SK-N-SH (cell line): Measurements from ENCODE around the gene SH3BGRL3. TPM values are rescaled to one million over a fixed set of nuclear protein-coding genes. Genes with fewer than 3 reads are reported as not detected.

Source experiments
- CTCF ChIA-PET: fragments of 300-600, 350-600 bp; formaldehyde crosslinking; extraction: SDS; loops from one replicate; lab custom pipeline; 2021; lab: Yijun Ruan, JAX
- POLR2A ChIA-PET: fragments of 350-600 bp; sonication (Branson Sonifier 250); formaldehyde crosslinking; extraction: SDS; loops from one replicate; lab custom pipeline; 2020; ENCODE audit warnings: antibody characterized with exemption, inconsistent platforms; lab: Yijun Ruan, JAX
- DNase-seq: peaks from one replicate; pipeline ENCODE4 v3.0.0; 2012
- H2AFZ ChIP-seq: fragments of 200-600 bp; sonication (generic); 2 replicates; pipeline ENCODE4 v1.8.1; 2016; ENCODE audit warnings: antibody characterized with exemption, mild to moderate bottlenecking, low read depth
- H3F3A ChIP-seq: fragments of 200-600 bp; sonication (generic); replicated peaks from 2 replicates; pipeline ENCODE3; 2016; ENCODE audit warnings: antibody characterized with exemption, mild to moderate bottlenecking; ENCODE audit not compliant: insufficient read depth
- H3K27ac ChIP-seq, 2 experiments: fragments of 200-500 bp in 1 of 2; fragments of 200-600 bp in 1 of 2; sonication (Bioruptor generic) in 1 of 2; sonication (generic), shearing (Covaris generic) in 1 of 2; 2 replicates each; pipeline versions ENCODE4 v1.5.1 to v1.6.1; 2014 to 2016; ENCODE audit warnings: low read depth in 2 of 2, inconsistent platforms in 1 of 2, low read length in 1 of 2, mild to moderate bottlenecking in 1 of 2, mixed read lengths in 1 of 2
- H3K27me3 ChIP-seq: fragments of 200-600 bp; sonication (generic), shearing (Covaris generic); 2 replicates; pipeline ENCODE4 v1.6.1; 2016; ENCODE audit warnings: mixed run types; ENCODE audit not compliant: insufficient read depth
- H3K36me3 ChIP-seq, 2 experiments: fragments of 200-500 bp in 1 of 2; fragments of 200-600 bp in 1 of 2; sonication (Bioruptor generic) in 1 of 2; sonication (generic) in 1 of 2; replicated peaks in 1 of 2; 2 replicates each; pipeline versions ENCODE3 to v1.5.1; 2014 to 2016; ENCODE audit warnings: low read length in 1 of 2, mild to moderate bottlenecking in 1 of 2; ENCODE audit not compliant: insufficient read depth in 2 of 2, control insufficient read depth in 1 of 2
- H3K4me1 ChIP-seq, 2 experiments: fragments of 200-500 bp in 1 of 2; fragments of 200-600 bp in 1 of 2; sonication (Bioruptor generic) in 1 of 2; sonication (generic), shearing (Covaris generic) in 1 of 2; 2 replicates each; pipeline versions ENCODE4 v1.5.1 to v1.6.1; 2014 to 2016; ENCODE audit warnings: low read depth in 1 of 2, low read length in 1 of 2, mixed run types in 1 of 2; ENCODE audit not compliant: insufficient read depth in 2 of 2, control insufficient read depth in 1 of 2
- H3K4me2 ChIP-seq: fragments of 200-600 bp; sonication (generic), shearing (Covaris generic); 2 replicates; pipeline ENCODE4 v1.6.1; 2017; ENCODE audit warnings: mixed run types
- H3K4me3 ChIP-seq, 2 experiments: fragments of 200-500 bp in 1 of 2; fragments of 200-600 bp in 1 of 2; sonication (Bioruptor generic) in 1 of 2; sonication (generic), shearing (Covaris generic) in 1 of 2; 2 replicates each; pipeline versions ENCODE4 v1.5.1 to v1.8.1; 2014 to 2016; ENCODE audit warnings: low read depth in 2 of 2, inconsistent platforms in 1 of 2, low read length in 1 of 2, mild to moderate bottlenecking in 1 of 2, mixed read lengths in 1 of 2, moderate library complexity in 1 of 2
- H3K79me2 ChIP-seq: fragments of 200-600 bp; sonication (generic); 2 replicates; pipeline ENCODE4 v1.8.1; 2017; ENCODE audit warnings: mild to moderate bottlenecking; ENCODE audit not compliant: insufficient read depth
- H3K9ac ChIP-seq: fragments of 200-600 bp; sonication (generic); 2 replicates; pipeline ENCODE4 v1.6.1; 2017; ENCODE audit warnings: mixed run types
- H3K9me2 ChIP-seq: fragments of 200-600 bp; sonication (generic); 2 replicates; pipeline ENCODE4 v1.6.1; 2017; ENCODE audit warnings: mixed run types
- H3K9me3 ChIP-seq: fragments of 200-600 bp; sonication (generic); 2 replicates; pipeline ENCODE4 v1.6.1; 2017; ENCODE audit warnings: mixed run types, mild to moderate bottlenecking, moderate library complexity
- H4K20me1 ChIP-seq: fragments of 200-600 bp; sonication (generic); 2 replicates; pipeline ENCODE4 v1.6.1; 2017; ENCODE audit warnings: mild to moderate bottlenecking, mixed run types; ENCODE audit not compliant: insufficient read depth
- CHD2 ChIP-seq: fragments of 150-350 bp; IDR thresholded peaks from 2 replicates; pipeline ENCODE4 v1.6.1; 2018; ENCODE audit warnings: low read length; ENCODE audit not compliant: partially characterized antibody
- CTCF ChIP-seq: fragments of 200-600 bp; sonication (generic); IDR thresholded peaks from 2 replicates; pipeline ENCODE4 v1.6.1; 2017; ENCODE audit warnings: antibody characterized with exemption, mild to moderate bottlenecking, moderate library complexity
- FOXJ3 ChIP-seq: sonication (generic); formaldehyde crosslinking; IDR thresholded peaks from 2 replicates; pipeline ENCODE4 v1.5.1; 2020; ENCODE audit warnings: mild to moderate bottlenecking, missing genetic modification reagents
- GABPA ChIP-seq: IDR thresholded peaks from 2 replicates; pipeline ENCODE4 v1.4.0; 2012; ENCODE audit warnings: low read depth, mild to moderate bottlenecking
- GATA2 ChIP-seq: sonication (generic); formaldehyde crosslinking; IDR thresholded peaks from 2 replicates; pipeline ENCODE4 v1.5.0; 2020; ENCODE audit warnings: mild to moderate bottlenecking, missing genetic modification reagents
- IRF3 ChIP-seq: fragments of 150-350 bp; IDR thresholded peaks from 2 replicates; pipeline ENCODE4 v1.6.1; 2016; ENCODE audit warnings: mild to moderate bottlenecking, low read depth, low read length
- JUND ChIP-seq: IDR thresholded peaks from 2 replicates; pipeline ENCODE4 v1.4.0; 2012
- NRF1 ChIP-seq: IDR thresholded peaks from 2 replicates; pipeline ENCODE4 v1.6.1; 2012; ENCODE audit warnings: low read depth, mild to moderate bottlenecking, low read length
- POLR2AphosphoS5 ChIP-seq: IDR thresholded peaks from 2 replicates; pipeline ENCODE4 v1.6.1; 2012; ENCODE audit warnings: low read depth, low read length
- REST ChIP-seq: IDR thresholded peaks from 2 replicates; pipeline ENCODE4 v1.6.1; 2012; ENCODE audit warnings: mild to moderate bottlenecking, low read depth, low read length, moderate library complexity
- RFX5 ChIP-seq: IDR thresholded peaks from 2 replicates; pipeline ENCODE4 v1.6.1; 2012; ENCODE audit warnings: mild to moderate bottlenecking, improper control_type of control experiment, low read length
- TAF1 ChIP-seq: IDR thresholded peaks from 2 replicates; pipeline ENCODE4 v1.6.1; 2012; ENCODE audit warnings: low read depth, mild to moderate bottlenecking, low read length, moderate library complexity, borderline replicate concordance
- USF2 ChIP-seq: fragments of 150-350 bp; IDR thresholded peaks from 2 replicates; pipeline ENCODE4 v1.6.1; 2017; ENCODE audit warnings: antibody characterized with exemption, low read length, low read depth, borderline replicate concordance
- ZBTB33 ChIP-seq: IDR thresholded peaks from 2 replicates; pipeline ENCODE4 v1.4.0; 2012; ENCODE audit warnings: low read depth, borderline replicate concordance
- WGBS: methylation state at CpG from one replicate; pipeline ENCODE4 v1.1.6; 2017; ENCODE audit warnings: low lambda C conversion rate; 5-methylcytosine and 5-hydroxymethylcytosine counted together
- polyA plus RNA-seq, 3 experiments: library from polyadenylated mRNA; depleted of rRNA; stranded (reverse); fragments of >200 nt; gene quantifications; 2 replicates each; pipeline ENCODE4 v1.2.3, GENCODE V29; 2012

Gene SH3BGRL3
- polyA plus RNA-seq, 1 of the 3 experiments (the other 2 are of a cell fraction): 202 TPM

- no peak overlapping the region for H3K4me3 ChIP-seq
- H3K79me2 ChIP-seq: no peaks in the 10 kb centered on the region
- no peaks in the 10 kb centered on the region for H3K9me2 ChIP-seq
- TF ChIP-seq CTCF: no peak
- TF ChIP-seq POLR2AphosphoS5: no peak
- TF ChIP-seq USF2: no peak
- no peak for TF ChIP-seq TAF1
- TF ChIP-seq RFX5: no peak
- no peak for TF ChIP-seq IRF3
- TF ChIP-seq ZBTB33: no peak
- no peak for TF ChIP-seq REST
- no peak for TF ChIP-seq CHD2
- TF ChIP-seq NRF1: no peak
- TF ChIP-seq GATA2 (CRISPR knock-in tag): no peak
- TF ChIP-seq GABPA: no peak
- no peak for TF ChIP-seq JUND
- no peak for TF ChIP-seq FOXJ3 (CRISPR knock-in tag)
- 92% methylated on average over 2 of the region's 2 CpGs for WGBS
- H3K9me3 ChIP-seq: no peaks in the 10 kb centered on the region
- no peak overlapping the region for H3K4me2 ChIP-seq
- H2AFZ ChIP-seq: no peak overlapping the region
- no peaks in the 10 kb centered on the region for H3K36me3 ChIP-seq
- no peak overlapping the region for H3K9ac ChIP-seq
- H3K27me3 ChIP-seq: peaks cover 8% of the 10 kb centered on the region; the same call in 1 of the 2 replicates
- no peak for DNase-seq
- no peaks in the 10 kb centered on the region for H4K20me1 ChIP-seq
- peaks cover 0 to 3% of the 10 kb centered on the region in 2 experiments; a peak in 1 of 4 replicates for H3K4me1 ChIP-seq
- H3K27ac ChIP-seq: no peak overlapping the region
- CTCF ChIA-PET: interaction anchor here (0.8 to 10.4 kb wide), 4 partner anchors 29 to 281 kb away, joined by 3 to 213 read pairs (median 104); partner anchors contain the start of genes CEP85 and SH3BGRL3
- H3F3A ChIP-seq: no peaks in the 10 kb centered on the region
- POLR2A ChIA-PET: no interaction called here
Measured at GRCh38 chr1:26317146-26317545, 37.3 kb downstream of the SH3BGRL3 start.
